Measurements from ENCODE around the gene LYZL6. TPM values are rescaled to one million over a fixed set of nuclear protein-coding genes. Genes with fewer than 3 reads are reported as not detected.
A peak's percentile ranks its signal among the peaks of the same experiment; 100 is the strongest.

Gene LYZL6
- total RNA-seq, 1 donor from 2014 or later, result not detected

DNA sequence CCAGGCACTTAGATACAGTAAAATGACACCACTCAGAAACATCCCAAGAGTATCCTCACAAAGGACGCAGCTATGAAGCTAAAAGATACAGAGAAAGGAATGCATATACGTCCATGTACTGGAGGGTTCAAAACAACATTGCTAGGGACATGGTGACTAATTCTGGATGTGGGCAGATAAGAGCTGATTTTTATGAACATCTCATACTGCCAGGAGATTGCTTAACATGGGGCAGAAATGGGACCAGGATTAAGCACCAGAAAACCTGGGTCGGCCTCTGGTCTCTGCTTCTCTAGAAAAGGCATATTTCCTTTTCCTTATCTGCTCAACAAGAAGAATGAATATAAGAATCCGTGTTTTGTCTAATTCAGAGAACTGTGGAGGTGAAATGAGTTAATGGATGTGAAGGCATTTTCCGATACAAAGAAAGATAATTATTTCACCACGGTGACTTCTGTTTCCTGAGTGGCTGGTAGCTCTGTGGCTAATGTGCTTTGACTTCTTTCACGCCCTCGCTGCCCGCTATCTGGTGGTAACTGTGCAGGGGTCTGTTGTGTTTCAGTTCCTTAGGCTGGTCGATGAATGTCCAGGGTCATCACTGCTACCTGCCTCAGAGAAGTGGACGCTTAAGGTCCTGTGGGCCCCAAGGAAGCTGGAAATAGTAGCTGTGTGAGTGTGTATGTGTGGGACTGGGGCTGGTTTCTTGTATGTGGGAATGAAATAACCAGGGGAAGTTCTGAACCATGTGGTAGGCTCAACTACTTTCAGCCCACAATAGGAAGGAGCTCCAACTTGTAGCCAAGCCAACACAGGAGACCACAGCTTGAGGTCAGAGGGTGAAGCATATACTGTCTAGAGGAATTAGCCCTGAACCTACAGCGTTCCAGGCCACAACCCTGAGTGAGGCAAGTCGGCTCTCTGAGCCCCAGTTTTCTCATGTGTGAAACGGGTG is 47.6 kb downstream of the LYZL6 start:
- DNase-seq (ENCODE audit: low spot score), result peak; percentile 33
- Mint-ChIP-seq H3K9me3 (peaks cover 4% of the 10 kb centered on the region), H3K27ac (peak overlapping the region; percentile 94), H3K4me3 (peak overlapping the region; percentile 27), H3K36me3 (ENCODE audit: low read depth) (peaks cover 2% of the 10 kb centered on the region), H3K4me1 (ENCODE audit: low read depth) (peaks cover 72% of the 10 kb centered on the region), H3K27me3 (ENCODE audit: insufficient read depth) (peaks cover 2% of the 10 kb centered on the region)
- intact Hi-C loops (cut with micrococcal nuclease), result loop anchor here (1.0 to 10.0 kb wide), 5 partner anchors 15 to 1949 kb away; partner anchors contain the start of genes CCL3, CCL5 and RDM1

DNA sequence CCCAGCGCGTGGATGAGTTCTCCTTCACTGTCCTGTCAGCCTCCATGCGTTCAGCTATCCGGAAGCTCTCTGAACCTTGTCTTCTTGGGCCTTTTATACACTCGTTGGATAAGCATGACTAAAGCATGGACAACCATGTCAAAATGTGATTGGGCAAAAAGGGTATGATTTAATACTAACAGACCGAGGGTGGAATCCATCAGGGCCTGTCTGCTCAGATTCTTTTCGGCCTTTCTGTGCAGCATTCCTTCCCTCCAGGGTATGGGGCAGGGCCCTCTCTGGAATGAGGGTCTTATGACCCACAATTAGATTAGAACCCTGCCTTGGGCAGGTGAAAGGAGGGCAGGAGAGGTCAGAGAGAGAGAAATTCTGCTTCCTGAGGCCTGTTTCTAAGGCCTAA is 49.3 kb downstream of the LYZL6 start:
- Mint-ChIP-seq H3K27ac (no peak overlapping the region), H3K9me3 (peaks cover 4% of the 10 kb centered on the region), H3K4me1 (ENCODE audit: low read depth) (peaks cover 73% of the 10 kb centered on the region), H3K4me3 (no peak overlapping the region), H3K27me3 (ENCODE audit: insufficient read depth) (no peaks in the 10 kb centered on the region), H3K36me3 (ENCODE audit: low read depth) (peaks cover 2% of the 10 kb centered on the region)
- DNase-seq (ENCODE audit: low spot score), result no peak
- intact Hi-C loops (cut with micrococcal nuclease), result loop anchor here (5.0 to 10.0 kb wide), 2 partner anchors 178 to 1951 kb away; no protein-coding TSS in a partner anchor

DNA sequence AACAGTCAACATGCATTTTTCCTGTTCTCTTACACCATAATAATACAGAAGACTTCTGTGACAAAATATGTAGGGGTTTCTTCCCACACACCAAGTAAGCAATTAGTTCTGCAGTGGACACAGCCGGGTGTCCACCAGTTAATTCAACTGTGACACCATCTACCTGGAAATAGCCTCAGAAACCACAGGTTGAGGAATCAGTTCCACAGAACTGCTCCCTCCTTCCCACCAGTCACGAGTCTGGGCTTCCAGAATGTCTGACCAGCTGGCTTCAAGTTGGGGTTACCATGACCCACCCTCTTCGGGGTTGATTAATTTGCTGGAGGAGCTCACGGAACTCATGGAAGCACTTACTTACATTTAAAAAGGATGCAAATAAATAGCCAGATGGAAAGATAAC is 49.8 kb downstream of the LYZL6 start:
- Mint-ChIP-seq H3K9me3 (peaks cover 4% of the 10 kb centered on the region), H3K36me3 (ENCODE audit: low read depth) (peaks cover 3% of the 10 kb centered on the region), H3K27ac (no peak overlapping the region), H3K27me3 (ENCODE audit: insufficient read depth) (no peaks in the 10 kb centered on the region), H3K4me3 (no peak overlapping the region), H3K4me1 (ENCODE audit: low read depth) (peaks cover 73% of the 10 kb centered on the region)
- intact Hi-C loops (cut with micrococcal nuclease), result loop anchor here (5.0 to 10.0 kb wide), 2 partner anchors 179 to 1951 kb away; no protein-coding TSS in a partner anchor
- DNase-seq (ENCODE audit: low spot score), result no peak

- peak overlapping the region; percentile 94 for H3K27ac Mint-ChIP-seq
- H3K9me3 Mint-ChIP-seq, result peaks cover 4% of the 10 kb centered on the region
- peaks cover 3% of the 10 kb centered on the region for H3K36me3 Mint-ChIP-seq (ENCODE audit: low read depth)
- intact Hi-C loops (cut with micrococcal nuclease), result loop anchor here (5.0 to 10.0 kb wide), 2 partner anchors 180 to 1952 kb away; no protein-coding TSS in a partner anchor
- peaks cover 66% of the 10 kb centered on the region for H3K4me1 Mint-ChIP-seq (ENCODE audit: low read depth)
- peak overlapping the region; percentile 71 for H3K4me3 Mint-ChIP-seq
- no peaks in the 10 kb centered on the region for H3K27me3 Mint-ChIP-seq (ENCODE audit: insufficient read depth)
- DNase-seq (ENCODE audit: low spot score), result peak; percentile 44
These were observed 51.1 kb downstream of the LYZL6 start for GRCh38 chr17:35892091-35893035.

DNA sequence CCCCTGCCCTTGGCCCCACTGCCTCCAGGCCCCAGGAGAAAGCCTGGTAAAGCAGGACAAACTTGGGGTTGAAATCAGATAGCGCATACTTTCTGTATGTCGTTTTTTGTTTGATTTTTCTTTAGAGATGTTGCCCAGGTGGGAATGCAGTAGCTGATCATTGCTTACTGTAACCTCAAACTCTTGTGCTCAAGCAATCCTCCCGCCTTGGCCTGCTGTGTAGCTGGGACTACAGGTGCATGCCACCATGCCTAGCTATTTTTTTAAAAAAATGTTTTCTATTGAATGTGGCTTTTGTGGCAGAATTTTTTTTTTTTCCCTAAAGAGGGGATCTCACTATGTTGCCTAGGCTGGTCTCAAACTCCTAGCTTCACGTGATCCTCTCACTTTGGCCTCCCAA is 52.2 kb downstream of the LYZL6 start:
- H3K27me3 Mint-ChIP-seq (ENCODE audit: insufficient read depth), result no peaks in the 10 kb centered on the region
- H3K4me1 Mint-ChIP-seq (ENCODE audit: low read depth), result peaks cover 68% of the 10 kb centered on the region
- peak overlapping the region; percentile 19 for H3K4me3 Mint-ChIP-seq
- peaks cover 3% of the 10 kb centered on the region for H3K36me3 Mint-ChIP-seq (ENCODE audit: low read depth)
- DNase-seq (ENCODE audit: low spot score), result no peak
- intact Hi-C loops (cut with micrococcal nuclease), result loop anchor here (5.0 to 10.0 kb wide), 2 partner anchors 181 to 1954 kb away; no protein-coding TSS in a partner anchor
- H3K9me3 Mint-ChIP-seq, result peaks cover 4% of the 10 kb centered on the region
- H3K27ac Mint-ChIP-seq, result peak overlapping the region; percentile 94

- intact Hi-C loops (cut with micrococcal nuclease), result loop anchor here (5.0 to 10.0 kb wide), 2 partner anchors 182 to 1954 kb away; no protein-coding TSS in a partner anchor
- DNase-seq (ENCODE audit: low spot score), result peak; percentile 80
- peaks cover 63% of the 10 kb centered on the region for H3K4me1 Mint-ChIP-seq (ENCODE audit: low read depth)
- H3K4me3 Mint-ChIP-seq, result peak overlapping the region; percentile 19
- no peaks in the 10 kb centered on the region for H3K27me3 Mint-ChIP-seq (ENCODE audit: insufficient read depth)
- peaks cover 3% of the 10 kb centered on the region for H3K36me3 Mint-ChIP-seq (ENCODE audit: low read depth)
- peaks cover 4% of the 10 kb centered on the region for H3K9me3 Mint-ChIP-seq
- H3K27ac Mint-ChIP-seq, result peak overlapping the region; percentile 94
These were observed 52.7 kb downstream of the LYZL6 start for GRCh38 chr17:35890774-35891155.

- H3K4me1 Mint-ChIP-seq (ENCODE audit: low read depth), result peaks cover 56% of the 10 kb centered on the region
- peak overlapping the region; percentile 66 for H3K4me3 Mint-ChIP-seq
- H3K9me3 Mint-ChIP-seq, result peaks cover 4% of the 10 kb centered on the region
- H3K36me3 Mint-ChIP-seq (ENCODE audit: low read depth), result peaks cover 3% of the 10 kb centered on the region
- no peaks in the 10 kb centered on the region for H3K27me3 Mint-ChIP-seq (ENCODE audit: insufficient read depth)
- H3K27ac Mint-ChIP-seq, result peak overlapping the region; percentile 94
- DNase-seq (ENCODE audit: low spot score), result no peak
- intact Hi-C loops (cut with micrococcal nuclease), result loop anchor here (1.0 to 10.0 kb wide), 7 partner anchors 8 to 1955 kb away; partner anchors contain the start of genes CCL5 and RDM1
These were observed 53.4 kb downstream of the LYZL6 start for GRCh38 chr17:35889818-35890773.

DNA sequence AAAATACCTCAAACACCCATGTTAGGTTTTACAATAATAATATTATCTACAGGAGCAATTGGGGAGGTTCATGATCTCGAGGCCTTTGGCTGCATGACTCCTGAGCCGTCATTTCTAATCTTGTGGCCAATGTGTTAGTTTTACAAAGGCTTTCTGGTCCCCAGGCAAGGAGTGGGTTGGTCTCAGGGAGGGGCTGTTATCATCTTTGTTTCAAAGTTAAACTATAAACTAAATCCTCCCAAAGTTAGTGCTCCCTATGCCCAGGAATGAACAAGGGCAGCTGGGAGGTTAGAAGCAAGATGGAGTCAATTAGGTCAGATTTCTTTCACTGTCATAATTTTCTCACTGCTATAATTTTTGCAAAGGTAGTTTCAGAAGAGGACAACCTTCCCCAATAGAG is 54.3 kb downstream of the LYZL6 start:
- H3K9me3 Mint-ChIP-seq, result peaks cover 4% of the 10 kb centered on the region
- H3K4me3 Mint-ChIP-seq, result no peak overlapping the region
- DNase-seq (ENCODE audit: low spot score), result no peak
- peaks cover 3% of the 10 kb centered on the region for H3K36me3 Mint-ChIP-seq (ENCODE audit: low read depth)
- H3K27me3 Mint-ChIP-seq (ENCODE audit: insufficient read depth), result no peaks in the 10 kb centered on the region
- peak overlapping the region; percentile 27 for H3K27ac Mint-ChIP-seq
- H3K4me1 Mint-ChIP-seq (ENCODE audit: low read depth), result peaks cover 54% of the 10 kb centered on the region
- intact Hi-C loops (cut with micrococcal nuclease), result loop anchor here (1.0 to 10.0 kb wide), 5 partner anchors 9 to 1504 kb away; partner anchors contain the start of genes CCL5 and RDM1

Other genes with a start within 250 kb of the LYZL6 start
- gene RASL10B, start 212.1 kb downstream of the LYZL6 start, total RNA-seq, result 1.0 and 1.3 TPM in 2 replicates
- 0.08 TPM in 1 of 2 replicates, not detected in the other for gene GAS2L2, start 190.5 kb downstream of the LYZL6 start, total RNA-seq
- not detected in 2 replicates for gene C17orf50, start 182.8 kb downstream of the LYZL6 start, total RNA-seq
- not detected in 2 replicates for gene MMP28, start 148.1 kb downstream of the LYZL6 start, total RNA-seq
- gene TAF15, start 134.2 kb downstream of the LYZL6 start, total RNA-seq, result 311 and 322 TPM in 2 replicates
- gene HEATR9, start 74.8 kb downstream of the LYZL6 start, total RNA-seq, result 0.13 TPM in 1 of 2 replicates, not detected in the other
- 25.4 and 30.2 TPM in 2 replicates for gene CCL5, start 63.4 kb downstream of the LYZL6 start, total RNA-seq
- gene RDM1, start 12.9 kb downstream of the LYZL6 start, total RNA-seq, result 1.7 and 2.3 TPM in 2 replicates
- not detected in 2 replicates for gene CCL16, start 37.8 kb upstream of the LYZL6 start, total RNA-seq
- gene CCL14, start 43.0 kb upstream of the LYZL6 start, total RNA-seq, result not detected in 2 replicates
- gene CCL15, start 57.8 kb upstream of the LYZL6 start, total RNA-seq, result not detected in 2 replicates
- gene CCL23, start 74.3 kb upstream of the LYZL6 start, total RNA-seq, result not detected in 2 replicates
- not detected in 2 replicates for gene CCL18, start 120.6 kb upstream of the LYZL6 start, total RNA-seq
- 1,244 and 1,261 TPM in 2 replicates for gene CCL3, start 146.4 kb upstream of the LYZL6 start, total RNA-seq
- gene CCL4, start 160.1 kb upstream of the LYZL6 start, total RNA-seq, result 1,230 and 1,243 TPM in 2 replicates
- 7.1 and 9.1 TPM in 2 replicates for gene TBC1D3B, start 232.9 kb upstream of the LYZL6 start, total RNA-seq

All from activated T-helper 1 cell treated with anti-CD3 and anti-CD28 coated beads, Interleukin-12 subunit alpha, Interleukin-12 subunit beta, Interleukin-2, Interleukin-4 antibody, amounts not matched to agents 30 ng/mL and 10 ng/mL and 1 ng/mL, durations not matched to agents 14 hours and 24 hours and 36 hours (primary cell).